GM23248 (cell line): ENCODE measurements around the gene MYO3A. TPM values are rescaled to one million over a fixed set of nuclear protein-coding genes. Genes with fewer than 3 reads are reported as not detected.

Experiments
- DNase-seq: peaks from one replicate; pipeline ENCODE4 v3.0.0-alpha.2; 2015
- H2AFZ ChIP-seq: fragments of 200-600 bp; sonication (generic); 2 replicates; pipeline ENCODE4 v1.6.1; 2016; ENCODE audit warnings: antibody characterized with exemption
- H3F3A ChIP-seq: fragments of 200-600 bp; sonication (generic); 2 replicates; pipeline ENCODE4 v1.6.1; 2016; ENCODE audit warnings: mild to moderate bottlenecking, antibody characterized with exemption, mixed run types; ENCODE audit not compliant: insufficient read depth
- H3K27ac ChIP-seq: fragments of 200-600 bp; sonication (generic); 2 replicates; pipeline ENCODE4 v1.5.1; 2016; ENCODE audit warnings: mild to moderate bottlenecking
- H3K27me3 ChIP-seq: fragments of 200-600 bp; sonication (generic); replicated peaks from 2 replicates; pipeline ENCODE4 v1.6.1; 2016; ENCODE audit warnings: mild to moderate bottlenecking; ENCODE audit not compliant: insufficient read depth
- H3K36me3 ChIP-seq: fragments of 200-600 bp; sonication (generic); 2 replicates; pipeline ENCODE4 v1.6.1; 2016; ENCODE audit warnings: low read depth, mild to moderate bottlenecking
- H3K4me1 ChIP-seq: fragments of 200-600 bp; sonication (generic); 2 replicates; pipeline ENCODE4 v1.6.1; 2016; ENCODE audit warnings: mild to moderate bottlenecking; ENCODE audit not compliant: insufficient read depth
- H3K4me2 ChIP-seq: fragments of 200-600 bp; sonication (generic); one replicate; pipeline ENCODE4 v1.6.1; 2016; ENCODE audit warnings: mild to moderate bottlenecking; ENCODE audit not compliant: unreplicated experiment
- H3K4me3 ChIP-seq: fragments of 200-600 bp; sonication (generic); 2 replicates; pipeline ENCODE4 v1.5.1; 2016; ENCODE audit warnings: mild to moderate bottlenecking
- H3K79me2 ChIP-seq: fragments of 200-600 bp; sonication (generic); 2 replicates; pipeline ENCODE4 v1.6.1; 2016; ENCODE audit warnings: mild to moderate bottlenecking; ENCODE audit not compliant: insufficient read depth
- H3K9ac ChIP-seq: fragments of 200-600 bp; sonication (generic); 2 replicates; pipeline ENCODE4 v1.6.1; 2016; ENCODE audit warnings: mild to moderate bottlenecking
- H3K9me2 ChIP-seq: fragments of 200-600 bp; sonication (generic); 2 replicates; pipeline ENCODE4 v1.6.1; 2016; ENCODE audit warnings: mixed run types, mild to moderate bottlenecking, moderate library complexity; ENCODE audit not compliant: insufficient read depth
- H3K9me3 ChIP-seq: fragments of 200-600 bp; sonication (generic); one replicate; pipeline ENCODE4 v1.6.1; 2017; ENCODE audit warnings: low read depth
- H4K20me1 ChIP-seq: fragments of 200-600 bp; sonication (generic); 2 replicates; pipeline ENCODE4 v1.6.0; 2016; ENCODE audit not compliant: insufficient read depth
- EZH2 ChIP-seq: fragments of 200-600 bp; sonication (generic); IDR thresholded peaks from 2 replicates; pipeline ENCODE4 v1.6.1; 2018; ENCODE audit warnings: antibody characterized with exemption, mild to moderate bottlenecking; ENCODE audit not compliant: insufficient read depth, poor library complexity, severe bottlenecking
- EZH2phosphoT487 ChIP-seq: fragments of 200-600 bp; sonication (generic); IDR thresholded peaks from 2 replicates; pipeline ENCODE4 v1.6.1; 2018; ENCODE audit warnings: antibody characterized with exemption, moderate library complexity, mild to moderate bottlenecking, low read depth; ENCODE audit not compliant: insufficient read depth
- WGBS, 2 experiments: methylation state at CpG; one replicate each; pipeline ENCODE4 v1.1.6; 2015 to 2017; ENCODE audit warnings: low lambda C conversion rate in 2 of 2, low coverage in 1 of 2; ENCODE audit errors: missing lambda C conversion rate in 2 of 2; 5-methylcytosine and 5-hydroxymethylcytosine counted together
- in situ Hi-C: fragments of 300-500 bp; cut with MboI; formaldehyde crosslinking; loops from 2 replicates; pipeline ENCODE4 v1.15.0; 2020
- polyA plus RNA-seq: library from polyadenylated mRNA; unstranded; fragments of >200 nt; fragmentation: Nextera tagmentation; extraction: Ambion mirVana; gene quantifications from 2 replicates; pipeline ENCODE4 v1.2.1, GENCODE V29; 2016
- total RNA-seq: library from RNA; depleted of rRNA; stranded (reverse); fragments of >200 nt; shearing (Covaris generic); gene quantifications from 2 replicates; pipeline ENCODE4 v1.2.3, GENCODE V29; 2014

The MYO3A gene
- total and polyA plus RNA-seq, 2 experiments from 2014 or later: not detected

- H3K9me3 ChIP-seq: no peaks in the 10 kb centered on the region
- in situ Hi-C loops: no loop called here
- no peak for TF ChIP-seq EZH2
- no peak for TF ChIP-seq EZH2phosphoT487
- no peaks in the 10 kb centered on the region for H4K20me1 ChIP-seq
- DNase-seq: no peak
- H3K9me2 ChIP-seq: no peaks in the 10 kb centered on the region
- H3K36me3 ChIP-seq: no peaks in the 10 kb centered on the region
- WGBS, 2 experiments: 27 to 34% methylated on average over 4 of the region's 4 CpGs
- H3K4me1 ChIP-seq: no peaks in the 10 kb centered on the region
- no peak overlapping the region for H3K27ac ChIP-seq
- H3K4me3 ChIP-seq: no peak overlapping the region
- H3K9ac ChIP-seq: no peak overlapping the region
- no peak overlapping the region for H3K4me2 ChIP-seq
- H2AFZ ChIP-seq: no peak overlapping the region
- no peaks in the 10 kb centered on the region for H3K79me2 ChIP-seq
- H3K27me3 ChIP-seq: no peaks in the 10 kb centered on the region
- H3F3A ChIP-seq: no peaks in the 10 kb centered on the region
Measured at GRCh38 chr10:26081459-26081858, 147.4 kb downstream of the MYO3A start.

DNA sequence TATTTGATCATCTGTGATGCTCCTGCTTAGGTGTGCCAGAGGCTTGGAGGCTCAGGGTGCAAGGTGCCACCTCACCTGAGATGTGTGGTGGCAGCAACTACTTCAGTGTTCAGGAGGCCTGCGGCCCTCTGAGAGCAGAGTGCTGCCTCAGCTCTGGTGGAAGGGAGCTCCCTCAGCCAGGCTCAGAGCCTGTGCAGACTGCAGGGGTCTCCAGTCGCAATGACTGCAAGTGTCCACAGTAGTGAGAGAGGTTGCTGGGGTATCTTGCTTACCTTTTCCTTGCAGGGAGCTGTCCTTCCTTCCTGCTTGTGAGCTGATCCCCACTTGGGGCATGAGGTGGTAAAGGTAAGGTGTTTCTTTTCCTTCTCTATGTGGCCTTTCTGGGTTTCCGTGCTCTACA, 151.5 kb downstream of the MYO3A start:
- Histone ChIP-seq H3K9me2 (no peaks in the 10 kb centered on the region), H3K9ac (no peak overlapping the region), H3K79me2 (no peaks in the 10 kb centered on the region), H3F3A (no peaks in the 10 kb centered on the region), H4K20me1 (no peaks in the 10 kb centered on the region), H2AFZ (no peak overlapping the region), H3K27ac (no peak overlapping the region), H3K9me3 (no peaks in the 10 kb centered on the region), H3K27me3 (no peaks in the 10 kb centered on the region), H3K4me2 (no peak overlapping the region), H3K4me3 (no peak overlapping the region), H3K36me3 (no peaks in the 10 kb centered on the region), H3K4me1 (no peaks in the 10 kb centered on the region)
- in situ Hi-C loops: no loop called here
- TF ChIP-seq EZH2phosphoT487 (no peak), EZH2 (no peak)
- no peak for DNase-seq
- WGBS, 2 experiments: 18 to 32% methylated on average over 3 of the region's 3 CpGs

- Histone ChIP-seq H2AFZ (no peak overlapping the region), H3K79me2 (no peaks in the 10 kb centered on the region), H3K27ac (no peak overlapping the region), H3K9me2 (no peaks in the 10 kb centered on the region), H3K9ac (no peak overlapping the region), H3K27me3 (no peaks in the 10 kb centered on the region), H3K4me2 (no peak overlapping the region), H3K9me3 (no peaks in the 10 kb centered on the region), H4K20me1 (no peaks in the 10 kb centered on the region), H3K4me3 (no peak overlapping the region), H3K4me1 (no peaks in the 10 kb centered on the region), H3F3A (no peaks in the 10 kb centered on the region), H3K36me3 (no peaks in the 10 kb centered on the region)
- in situ Hi-C loops: no loop called here
- no peak for DNase-seq
- TF ChIP-seq EZH2 (no peak), EZH2phosphoT487 (no peak)
- 13 to 20% methylated on average over 3 of the region's 3 CpGs for WGBS, 2 experiments
Measured at GRCh38 chr10:26087666-26088065, 153.6 kb downstream of the MYO3A start.

GRCh38 chr10:26090026-26090425, 156.0 kb downstream of the MYO3A start:
- H3F3A ChIP-seq: no peaks in the 10 kb centered on the region
- H3K27me3 ChIP-seq: no peaks in the 10 kb centered on the region
- no peaks in the 10 kb centered on the region for H3K79me2 ChIP-seq
- no peaks in the 10 kb centered on the region for H3K4me1 ChIP-seq
- in situ Hi-C loops: no loop called here
- no peak overlapping the region for H2AFZ ChIP-seq
- H3K9ac ChIP-seq: no peak overlapping the region
- no peak for TF ChIP-seq EZH2
- H3K27ac ChIP-seq: no peak overlapping the region
- H3K4me3 ChIP-seq: no peak overlapping the region
- H3K9me3 ChIP-seq: no peaks in the 10 kb centered on the region
- H3K4me2 ChIP-seq: no peak overlapping the region
- no peaks in the 10 kb centered on the region for H3K36me3 ChIP-seq
- no peaks in the 10 kb centered on the region for H3K9me2 ChIP-seq
- H4K20me1 ChIP-seq: no peaks in the 10 kb centered on the region
- 34% methylated on average over 5 of the region's 5 CpGs for WGBS, 2 experiments
- DNase-seq: no peak

DNA sequence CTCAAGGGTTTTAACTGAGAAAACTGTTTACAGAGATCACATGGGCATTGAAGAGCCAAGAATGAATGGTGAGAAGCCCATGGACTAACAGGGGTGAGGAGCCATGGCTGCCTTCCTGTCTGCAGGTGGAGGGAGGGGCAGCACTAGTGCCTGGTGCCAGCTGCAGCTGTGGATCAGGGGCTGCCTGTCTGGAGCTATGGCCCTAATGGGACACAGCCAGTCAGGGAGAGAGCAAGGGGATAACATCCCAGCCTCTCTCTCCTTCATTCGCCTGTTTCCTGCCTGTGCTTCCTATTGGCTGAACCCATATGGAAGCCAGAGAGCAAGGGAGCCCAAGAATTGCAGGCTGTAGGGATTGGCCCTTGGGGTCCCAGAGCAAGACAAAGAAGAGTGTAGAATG, 156.7 kb downstream of the MYO3A start:
- H3K79me2 ChIP-seq: no peaks in the 10 kb centered on the region
- 0 to 6% methylated on average over 1 of the region's 1 CpG for WGBS, 2 experiments
- no peak for TF ChIP-seq EZH2

More for the DNA sequence above, 156.7 kb downstream of the MYO3A start:
- Histone ChIP-seq H4K20me1 (no peaks in the 10 kb centered on the region), H2AFZ (no peak overlapping the region), H3F3A (no peaks in the 10 kb centered on the region), H3K4me1 (no peaks in the 10 kb centered on the region), H3K27me3 (no peaks in the 10 kb centered on the region), H3K9me3 (no peaks in the 10 kb centered on the region), H3K27ac (no peak overlapping the region), H3K9me2 (no peaks in the 10 kb centered on the region), H3K9ac (no peak overlapping the region), H3K4me2 (no peak overlapping the region), H3K4me3 (no peak overlapping the region), H3K36me3 (no peaks in the 10 kb centered on the region)
- no peak for DNase-seq
- in situ Hi-C loops: no loop called here
